Neural progenitor cell (in vitro differentiated cells): ENCODE data around the gene TNRC6C.

Experiments used
- EZH2 ChIP-seq: fragments of 200-600 bp; sonication (generic); IDR thresholded peaks from 2 replicates; pipeline ENCODE4 v1.6.1; 2017; ENCODE audit warnings: antibody characterized with exemption, mild to moderate bottlenecking, moderate library complexity
- TF ChIP-seq, protein P1 (sequence below): fragments of 200-600 bp; sonication (generic); IDR thresholded peaks from 2 replicates; pipeline ENCODE4 v1.5.1; 2017; ENCODE audit warnings: antibody characterized with exemption, mild to moderate bottlenecking

- TF ChIP-seq, protein P1, sequence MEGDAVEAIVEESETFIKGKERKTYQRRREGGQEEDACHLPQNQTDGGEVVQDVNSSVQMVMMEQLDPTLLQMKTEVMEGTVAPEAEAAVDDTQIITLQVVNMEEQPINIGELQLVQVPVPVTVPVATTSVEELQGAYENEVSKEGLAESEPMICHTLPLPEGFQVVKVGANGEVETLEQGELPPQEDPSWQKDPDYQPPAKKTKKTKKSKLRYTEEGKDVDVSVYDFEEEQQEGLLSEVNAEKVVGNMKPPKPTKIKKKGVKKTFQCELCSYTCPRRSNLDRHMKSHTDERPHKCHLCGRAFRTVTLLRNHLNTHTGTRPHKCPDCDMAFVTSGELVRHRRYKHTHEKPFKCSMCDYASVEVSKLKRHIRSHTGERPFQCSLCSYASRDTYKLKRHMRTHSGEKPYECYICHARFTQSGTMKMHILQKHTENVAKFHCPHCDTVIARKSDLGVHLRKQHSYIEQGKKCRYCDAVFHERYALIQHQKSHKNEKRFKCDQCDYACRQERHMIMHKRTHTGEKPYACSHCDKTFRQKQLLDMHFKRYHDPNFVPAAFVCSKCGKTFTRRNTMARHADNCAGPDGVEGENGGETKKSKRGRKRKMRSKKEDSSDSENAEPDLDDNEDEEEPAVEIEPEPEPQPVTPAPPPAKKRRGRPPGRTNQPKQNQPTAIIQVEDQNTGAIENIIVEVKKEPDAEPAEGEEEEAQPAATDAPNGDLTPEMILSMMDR, result no peak
- TF ChIP-seq EZH2, result no peak
Measured at GRCh38 chr17:77923776-77924513, 34.6 kb upstream of the TNRC6C start.
